Stomach (tissue), 4 donors: ENCODE data around the gene ABHD17C.

Experiments used
- POLR2A ChIP-seq, 4 donors: fragments of 450-650 bp; IDR thresholded peaks; one replicate each; pipeline ENCODE4 v1.6.1; 2016; ENCODE audit warnings: antibody characterized with exemption in 4 of 4, control low read depth in 2 of 4, mild to moderate bottlenecking in 1 of 4, moderate library complexity in 1 of 4
- POLR2AphosphoS5 ChIP-seq, 3 donors: sonication (generic); formaldehyde crosslinking; IDR thresholded peaks; one replicate each; pipeline ENCODE4 v1.6.1; 2016; ENCODE audit warnings: antibody characterized with exemption in 3 of 3
- TF ChIP-seq, protein P1 (sequence below), 7 experiments: fragments of 450-650 bp in 4 of 7; fragments of 200-600 bp in 3 of 7; sonication (generic) in 3 of 7; IDR thresholded peaks; one replicate each; pipeline ENCODE4 v1.5.1; 2016 to 2019; ENCODE audit warnings: antibody characterized with exemption in 7 of 7, control low read depth in 2 of 7, mild to moderate bottlenecking in 1 of 7

DNA sequence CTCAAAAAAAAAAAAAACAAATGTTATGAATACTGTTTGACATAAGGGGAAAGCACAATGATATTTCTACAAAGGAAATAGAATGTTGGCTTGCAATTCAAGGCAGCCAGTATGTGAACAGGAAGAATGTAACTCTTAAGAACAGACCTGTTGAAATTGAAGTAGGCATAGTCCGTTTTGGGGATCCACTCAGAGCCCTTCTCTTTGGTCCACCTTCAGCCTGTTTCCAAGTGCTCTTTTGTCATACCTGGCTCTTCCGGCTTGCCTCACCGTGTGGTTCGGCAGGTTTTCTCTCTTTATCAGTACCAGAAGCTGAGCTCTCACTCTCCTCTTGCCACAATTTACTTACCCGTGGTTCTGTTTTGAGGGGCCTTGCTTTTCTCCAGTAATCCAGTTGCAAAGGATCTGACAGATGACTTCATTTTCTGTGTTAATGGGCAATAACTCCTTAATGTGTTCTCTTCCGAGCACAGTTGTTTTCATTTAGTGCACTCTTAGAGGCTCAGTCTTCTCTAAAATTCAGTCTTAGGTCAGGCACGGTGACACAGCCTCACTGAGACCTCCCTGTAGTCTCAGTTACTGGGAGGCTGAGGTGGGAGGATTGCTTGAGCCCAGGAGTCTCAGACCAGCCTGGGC lies 6.7 kb downstream of the ABHD17C start:
- TF ChIP-seq, protein P1, sequence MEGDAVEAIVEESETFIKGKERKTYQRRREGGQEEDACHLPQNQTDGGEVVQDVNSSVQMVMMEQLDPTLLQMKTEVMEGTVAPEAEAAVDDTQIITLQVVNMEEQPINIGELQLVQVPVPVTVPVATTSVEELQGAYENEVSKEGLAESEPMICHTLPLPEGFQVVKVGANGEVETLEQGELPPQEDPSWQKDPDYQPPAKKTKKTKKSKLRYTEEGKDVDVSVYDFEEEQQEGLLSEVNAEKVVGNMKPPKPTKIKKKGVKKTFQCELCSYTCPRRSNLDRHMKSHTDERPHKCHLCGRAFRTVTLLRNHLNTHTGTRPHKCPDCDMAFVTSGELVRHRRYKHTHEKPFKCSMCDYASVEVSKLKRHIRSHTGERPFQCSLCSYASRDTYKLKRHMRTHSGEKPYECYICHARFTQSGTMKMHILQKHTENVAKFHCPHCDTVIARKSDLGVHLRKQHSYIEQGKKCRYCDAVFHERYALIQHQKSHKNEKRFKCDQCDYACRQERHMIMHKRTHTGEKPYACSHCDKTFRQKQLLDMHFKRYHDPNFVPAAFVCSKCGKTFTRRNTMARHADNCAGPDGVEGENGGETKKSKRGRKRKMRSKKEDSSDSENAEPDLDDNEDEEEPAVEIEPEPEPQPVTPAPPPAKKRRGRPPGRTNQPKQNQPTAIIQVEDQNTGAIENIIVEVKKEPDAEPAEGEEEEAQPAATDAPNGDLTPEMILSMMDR (IDR thresholded peaks at IDR 0.05) = no peak
- no peak for TF ChIP-seq POLR2A (IDR thresholded peaks at IDR 0.05)
- TF ChIP-seq POLR2AphosphoS5 (IDR thresholded peaks at IDR 0.05) = no peak
